SJCRH30 (cell line): ENCODE data around the gene RNASE4. TPM values are rescaled to one million over a fixed set of nuclear protein-coding genes. Genes with fewer than 3 reads are reported as not detected.
"Not testable (repeated sequence)": the region's sequence is repeated elsewhere in the genome, so short reads cannot be mapped to it uniquely, and the experiment has no call there.

Experiments used
- DNase-seq, 2 experiments: peaks; one replicate each; pipeline ENCODE4 v3.0.0-alpha.2; 2015 to 2020
- H3K27ac ChIP-seq: fragments of 250-450 bp; sonication (Bioruptor Pico); 2 replicates; pipeline ENCODE4 v1.5.1; 2020; ENCODE audit warnings: mild to moderate bottlenecking, moderate library complexity
- H3K27me3 ChIP-seq: fragments of 250-450 bp; sonication (Bioruptor Pico); 2 replicates; pipeline ENCODE4 v1.5.1; 2020; ENCODE audit warnings: mild to moderate bottlenecking, moderate library complexity
- H3K36me3 ChIP-seq: fragments of 250-450 bp; sonication (Bioruptor Pico); 2 replicates; pipeline ENCODE4 v1.5.1; 2020; ENCODE audit warnings: mild to moderate bottlenecking, moderate library complexity
- H3K4me1 ChIP-seq: fragments of 250-450 bp; sonication (Bioruptor Pico); 2 replicates; pipeline ENCODE4 v1.5.1; 2020; ENCODE audit warnings: mild to moderate bottlenecking, moderate library complexity
- H3K4me3 ChIP-seq: fragments of 250-450 bp; sonication (Bioruptor Pico); 2 replicates; pipeline ENCODE4 v1.5.1; 2020; ENCODE audit warnings: mild to moderate bottlenecking, moderate library complexity
- H3K9me3 ChIP-seq: fragments of 250-450 bp; sonication (Bioruptor Pico); replicated peaks from 2 replicates; pipeline ENCODE4 v1.5.1; 2020; ENCODE audit warnings: mild to moderate bottlenecking, moderate library complexity
- total RNA-seq: library from RNA; depleted of rRNA; stranded (reverse); fragments of >200 nt; shearing (Covaris generic); gene quantifications from 2 replicates; pipeline ENCODE4 v1.2.3, GENCODE V29; 2014

Gene RNASE4
- total RNA-seq, 1 experiment from 2014 or later = 0.69 TPM

DNA sequence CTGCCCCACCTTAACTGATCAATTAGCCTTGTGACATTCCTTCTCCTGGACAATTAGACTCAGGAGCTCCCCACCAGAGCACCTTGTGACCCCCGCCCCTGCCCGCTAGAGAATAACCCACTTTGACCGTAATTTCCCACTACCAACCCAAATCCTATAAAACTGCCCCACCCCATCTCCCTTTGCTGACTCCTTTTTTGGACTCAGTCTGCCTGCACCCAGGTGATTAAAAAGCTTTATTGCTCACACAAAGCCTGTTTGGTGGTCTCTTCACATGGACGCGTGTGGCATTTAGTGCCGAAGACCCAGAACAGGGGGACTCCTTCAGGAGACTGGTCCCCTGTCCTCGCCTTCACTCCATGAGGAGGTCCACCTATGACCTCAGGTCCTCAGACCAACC, 16.6 kb downstream of the RNASE4 start:
- H3K27me3 ChIP-seq, H3K36me3 ChIP-seq, H3K4me3 ChIP-seq, H3K27ac ChIP-seq, H3K9me3 ChIP-seq, H3K4me1 ChIP-seq, DNase-seq: not testable (repeated sequence)

DNA sequence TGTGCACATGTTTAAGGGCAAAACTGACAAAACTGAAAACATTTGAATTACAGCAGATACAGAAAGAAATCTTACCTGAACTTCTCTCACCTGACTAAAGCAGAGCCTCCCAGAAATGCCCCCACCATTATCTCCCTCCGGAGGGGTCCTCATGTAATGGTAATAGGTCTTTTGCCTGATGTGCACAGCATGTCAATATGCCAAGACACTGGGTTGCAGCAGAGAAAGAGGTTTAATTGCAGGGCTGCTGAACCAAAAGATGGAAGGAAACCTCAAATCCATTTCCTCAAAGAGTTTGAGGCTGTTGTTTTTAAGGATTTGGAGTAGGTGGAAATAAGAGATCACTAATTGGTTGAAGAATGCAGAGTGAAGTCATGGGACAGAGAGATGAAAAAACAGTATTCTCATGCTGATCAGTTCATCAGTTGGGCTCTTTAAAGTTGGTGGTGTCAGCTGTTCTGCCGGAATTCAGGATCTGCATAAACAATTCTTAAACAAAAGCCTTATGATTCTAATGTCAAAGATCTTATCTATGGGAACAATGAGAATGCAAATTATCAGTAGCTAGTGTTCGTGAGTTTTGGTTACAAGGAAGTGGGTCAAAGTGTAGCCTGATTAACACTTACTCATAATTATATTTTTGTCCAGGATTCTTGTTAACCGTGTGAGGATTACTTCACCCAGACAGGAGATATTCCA, 22.4 kb downstream of the RNASE4 start:
- no peak overlapping the region for H3K27ac ChIP-seq
- H3K4me1 ChIP-seq = no peaks in the 10 kb centered on the region
- no peaks in the 10 kb centered on the region for H3K27me3 ChIP-seq
- H3K4me3 ChIP-seq = no peak overlapping the region
- DNase-seq = no peak
- H3K9me3 ChIP-seq = no peaks in the 10 kb centered on the region
- no peaks in the 10 kb centered on the region for H3K36me3 ChIP-seq

GRCh38 chr14:20707622-20708021, 23.3 kb downstream of the RNASE4 start:
- H3K27me3 ChIP-seq = no peaks in the 10 kb centered on the region
- no peak overlapping the region for H3K4me3 ChIP-seq
- DNase-seq = no peak
- H3K4me1 ChIP-seq = no peaks in the 10 kb centered on the region
- H3K9me3 ChIP-seq = no peaks in the 10 kb centered on the region
- H3K27ac ChIP-seq = no peak overlapping the region
- H3K36me3 ChIP-seq = no peaks in the 10 kb centered on the region

- Histone ChIP-seq H3K4me1 (no peaks in the 10 kb centered on the region), H3K9me3 (no peaks in the 10 kb centered on the region), H3K4me3 (no peak overlapping the region), H3K27me3 (no peaks in the 10 kb centered on the region), H3K36me3 (no peaks in the 10 kb centered on the region), H3K27ac (no peak overlapping the region)
- no peak for DNase-seq
These were observed 26.9 kb downstream of the RNASE4 start for GRCh38 chr14:20711261-20711660.

GRCh38 chr14:20711685-20712084, 27.3 kb downstream of the RNASE4 start:
- no peaks in the 10 kb centered on the region for H3K36me3 ChIP-seq
- no peaks in the 10 kb centered on the region for H3K9me3 ChIP-seq
- no peaks in the 10 kb centered on the region for H3K4me1 ChIP-seq
- H3K27ac ChIP-seq = no peak overlapping the region
- DNase-seq = no peak
- no peak overlapping the region for H3K4me3 ChIP-seq
- no peaks in the 10 kb centered on the region for H3K27me3 ChIP-seq

DNA sequence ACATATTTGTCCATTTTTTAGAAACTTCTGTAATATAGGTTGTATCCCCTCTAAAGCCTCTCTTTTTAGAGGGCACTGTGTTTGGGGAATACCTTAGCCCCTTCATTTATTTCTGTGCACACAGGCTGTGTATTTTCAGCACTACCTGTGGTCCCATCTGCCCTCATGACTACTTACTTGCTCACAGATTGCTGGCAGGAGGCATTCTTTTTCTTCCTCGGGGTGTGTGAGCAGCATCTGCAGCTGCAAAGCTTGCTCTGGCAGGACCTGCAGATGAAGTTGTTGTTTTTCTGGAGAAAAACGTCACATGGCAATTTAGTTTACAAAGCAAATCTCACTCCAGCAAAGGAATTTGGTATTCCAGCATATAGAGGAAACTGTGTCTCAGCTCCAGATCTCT, 28.5 kb downstream of the RNASE4 start:
- Histone ChIP-seq H3K27ac (no peak overlapping the region), H3K27me3 (no peaks in the 10 kb centered on the region), H3K36me3 (no peaks in the 10 kb centered on the region), H3K4me3 (no peak overlapping the region), H3K4me1 (no peaks in the 10 kb centered on the region), H3K9me3 (no peaks in the 10 kb centered on the region)
- DNase-seq = no peak

DNA sequence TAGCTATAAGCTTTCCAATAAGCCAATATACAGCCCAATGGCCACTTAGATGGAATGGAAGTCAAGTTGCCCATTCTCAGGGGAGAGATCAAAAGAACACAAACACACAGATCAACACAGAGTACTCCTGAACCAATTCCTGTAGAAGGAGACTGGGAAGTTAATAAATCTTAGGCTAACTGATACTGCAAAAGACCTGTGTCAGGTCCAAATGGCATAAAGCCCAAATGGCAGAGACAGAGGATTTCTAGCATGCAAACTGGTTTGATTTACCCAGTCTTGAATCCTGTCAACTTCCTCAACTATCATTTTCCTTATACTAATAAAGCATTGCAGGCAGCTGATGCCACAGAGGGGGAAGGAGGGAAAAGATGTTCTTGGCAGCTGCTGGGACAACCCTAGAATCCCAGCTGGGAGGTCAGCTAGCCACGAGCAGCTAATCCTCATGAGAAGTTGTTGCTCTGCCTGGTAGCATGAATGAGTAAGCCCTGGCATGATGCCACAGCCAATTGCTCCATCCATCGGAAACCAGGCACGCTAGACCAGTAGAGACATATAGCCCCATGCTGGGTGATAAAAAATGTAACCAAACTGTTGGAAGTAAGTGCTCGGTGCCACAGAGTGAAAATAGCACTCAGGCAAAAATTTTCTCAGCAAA, 30.4 kb downstream of the RNASE4 start:
- no peak overlapping the region for H3K27ac ChIP-seq
- H3K4me3 ChIP-seq = no peak overlapping the region
- no peaks in the 10 kb centered on the region for H3K9me3 ChIP-seq
- H3K36me3 ChIP-seq = no peaks in the 10 kb centered on the region
- no peaks in the 10 kb centered on the region for H3K4me1 ChIP-seq
- peak in 1 of 2 experiments; percentile 12 for DNase-seq
- H3K27me3 ChIP-seq = no peaks in the 10 kb centered on the region

- Histone ChIP-seq H3K4me1 (no peaks in the 10 kb centered on the region), H3K9me3 (no peaks in the 10 kb centered on the region), H3K4me3 (no peak overlapping the region), H3K27me3 (no peaks in the 10 kb centered on the region), H3K36me3 (no peaks in the 10 kb centered on the region), H3K27ac (no peak overlapping the region)
- DNase-seq = no peak
These were observed 35.4 kb downstream of the RNASE4 start for GRCh38 chr14:20719777-20720176.

DNA sequence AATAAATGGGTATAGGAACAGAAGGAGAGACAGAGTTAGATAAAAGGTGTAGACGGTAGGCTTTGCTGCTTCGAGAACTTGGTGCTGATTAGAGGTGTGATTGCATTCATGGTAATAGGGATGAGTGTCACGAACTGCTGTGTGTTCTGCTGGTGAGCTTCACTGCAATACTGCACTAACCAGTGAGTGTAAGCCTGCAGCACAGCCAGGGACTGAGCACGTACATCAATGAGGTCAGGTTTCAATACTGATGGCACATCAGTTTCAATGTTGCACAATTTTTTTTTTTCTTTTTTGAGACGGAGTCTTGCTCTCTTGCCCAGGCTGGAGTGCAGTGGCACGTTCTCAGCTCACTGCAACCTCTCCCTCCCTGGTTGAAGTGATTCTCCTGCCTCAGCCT, 36.4 kb downstream of the RNASE4 start:
- H3K9me3 ChIP-seq = no peaks in the 10 kb centered on the region
- H3K27ac ChIP-seq = no peak overlapping the region
- H3K27me3 ChIP-seq = no peaks in the 10 kb centered on the region
- no peak overlapping the region for H3K4me3 ChIP-seq
- DNase-seq = no peak
- H3K36me3 ChIP-seq = no peaks in the 10 kb centered on the region
- H3K4me1 ChIP-seq = no peaks in the 10 kb centered on the region

DNA sequence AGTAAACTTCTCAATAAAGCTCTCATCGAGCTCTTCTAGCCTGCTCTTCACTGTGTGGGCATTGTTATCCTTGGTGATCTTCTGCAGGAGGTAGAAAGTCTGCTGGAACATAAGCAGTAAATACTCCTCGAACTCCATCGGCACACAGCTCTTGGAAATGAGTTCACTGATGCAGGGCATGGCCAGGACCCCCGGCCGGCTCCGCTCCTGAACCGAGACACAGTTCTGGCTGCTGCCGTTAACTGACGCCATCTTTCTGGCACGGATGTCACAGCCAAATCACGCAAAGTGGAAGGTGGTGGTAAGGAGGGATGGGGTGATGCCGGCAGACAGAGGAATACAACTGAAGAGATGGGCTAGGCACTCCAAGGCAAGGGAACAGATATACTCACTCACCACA, 37.7 kb downstream of the RNASE4 start:
- Histone ChIP-seq H3K4me3 (no peak overlapping the region), H3K27ac (no peak overlapping the region), H3K36me3 (no peaks in the 10 kb centered on the region), H3K9me3 (no peaks in the 10 kb centered on the region), H3K4me1 (no peaks in the 10 kb centered on the region), H3K27me3 (no peaks in the 10 kb centered on the region)
- DNase-seq = no peak

DNA sequence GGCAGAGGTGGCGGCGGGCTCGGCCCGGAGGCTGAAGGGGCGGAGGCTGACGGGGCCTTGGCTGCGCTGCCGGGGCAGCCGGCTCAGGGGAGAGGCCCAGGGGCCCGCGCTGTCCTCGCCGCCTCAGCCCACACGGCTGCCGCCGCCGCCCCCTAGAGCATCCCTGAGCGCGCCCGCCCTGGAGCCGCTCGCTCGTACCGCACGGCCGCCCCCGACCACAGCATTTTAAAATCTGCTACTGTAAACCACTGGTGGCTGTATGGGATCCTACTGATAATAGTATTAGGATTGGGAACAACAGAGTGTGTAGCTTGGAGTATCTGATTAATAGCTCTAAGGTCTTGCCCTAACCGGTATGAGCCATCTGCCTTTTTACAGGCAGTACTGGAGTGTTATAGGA, 39.1 kb downstream of the RNASE4 start:
- no peak for DNase-seq
- Histone ChIP-seq H3K27me3 (no peaks in the 10 kb centered on the region), H3K4me3 (no peak overlapping the region), H3K27ac (no peak overlapping the region), H3K9me3 (no peaks in the 10 kb centered on the region), H3K36me3 (no peaks in the 10 kb centered on the region), H3K4me1 (no peaks in the 10 kb centered on the region)

GRCh38 chr14:20726121-20726520, 41.8 kb downstream of the RNASE4 start:
- H3K27ac ChIP-seq = not testable (repeated sequence)

DNA sequence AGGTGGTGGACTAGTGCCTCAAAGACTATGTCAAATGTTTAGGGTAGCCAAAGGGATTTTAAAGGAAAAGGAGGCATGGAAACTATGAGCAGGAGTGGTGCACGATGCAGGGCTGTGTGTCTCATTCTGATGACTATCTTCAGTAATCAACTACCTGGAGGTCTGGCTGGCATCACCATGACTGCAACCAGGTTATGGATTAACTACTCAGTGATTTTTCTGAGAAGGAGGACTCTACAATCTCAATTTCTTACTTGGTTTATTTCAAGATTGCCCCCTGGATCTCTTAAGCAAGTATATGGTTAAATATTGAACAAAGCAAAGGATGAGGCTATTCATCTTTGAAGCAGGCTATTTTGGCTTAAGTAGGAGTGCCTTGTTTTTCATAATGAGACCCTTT, 42.2 kb downstream of the RNASE4 start:
- no peak overlapping the region for H3K27ac ChIP-seq
- H3K4me3 ChIP-seq = no peak overlapping the region
- no peaks in the 10 kb centered on the region for H3K36me3 ChIP-seq
- H3K9me3 ChIP-seq = no peaks in the 10 kb centered on the region
- H3K27me3 ChIP-seq = no peaks in the 10 kb centered on the region
- no peak for DNase-seq
- H3K4me1 ChIP-seq = no peaks in the 10 kb centered on the region

More at GRCh38 chr14:20726121-20726520, 41.8 kb downstream of the RNASE4 start:
- H3K36me3 ChIP-seq, H3K4me3 ChIP-seq, H3K9me3 ChIP-seq, H3K27me3 ChIP-seq, DNase-seq, H3K4me1 ChIP-seq: not testable (repeated sequence)

DNA sequence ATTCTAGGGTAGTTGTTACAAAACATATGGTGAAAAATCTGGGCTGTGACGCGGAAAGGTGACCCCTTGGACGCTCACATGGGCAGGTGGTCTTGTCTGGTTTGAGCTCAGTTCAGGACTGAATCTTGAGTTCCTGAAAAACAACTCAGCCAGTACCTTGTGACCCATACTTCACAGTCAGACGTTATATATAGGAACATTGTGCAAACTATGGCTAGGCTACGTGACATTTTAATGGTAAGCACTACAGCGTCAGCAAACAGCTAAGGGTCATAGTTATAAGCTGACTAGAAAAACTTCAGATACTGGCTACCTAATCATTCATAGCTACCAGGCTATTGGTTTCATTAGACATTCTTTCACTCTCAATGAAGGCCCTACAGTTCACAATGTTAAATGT, 46.5 kb downstream of the RNASE4 start:
- H3K4me3 ChIP-seq = no peak overlapping the region
- H3K27ac ChIP-seq = no peak overlapping the region
- H3K27me3 ChIP-seq = no peaks in the 10 kb centered on the region
- no peaks in the 10 kb centered on the region for H3K36me3 ChIP-seq
- H3K4me1 ChIP-seq = no peaks in the 10 kb centered on the region
- no peaks in the 10 kb centered on the region for H3K9me3 ChIP-seq
- no peak for DNase-seq

GRCh38 chr14:20732477-20732876, 48.1 kb downstream of the RNASE4 start:
- H3K9me3 ChIP-seq = no peaks in the 10 kb centered on the region
- H3K27ac ChIP-seq = no peak overlapping the region

More at GRCh38 chr14:20732477-20732876, 48.1 kb downstream of the RNASE4 start:
- H3K4me3 ChIP-seq = no peak overlapping the region
- no peaks in the 10 kb centered on the region for H3K27me3 ChIP-seq
- no peaks in the 10 kb centered on the region for H3K4me1 ChIP-seq
- no peak for DNase-seq
- H3K36me3 ChIP-seq = no peaks in the 10 kb centered on the region
